Stimulated activated CD4-positive, alpha-beta T cell treated with anti-CD3 and anti-CD28 coated beads, Interleukin-15, amount 100 ng/mL, for 24 hours (primary cell): ENCODE results near the gene KLK11.

Experiments used
- DNase-seq: peaks from one replicate; pipeline ENCODE4 v3.0.0-alpha.2; 2020

KLK11 gene

GRCh38 chr19:51026554-51026831 is at the start of gene KLK11:
KLK11 (minus strand) TSS chr19:51026616; CDS start chr19:51025631, 985 bp downstream.
- DNase-seq = no peak

GRCh38 chr19:51075998-51076397 is 49.6 kb upstream of the KLK11 start:
- no peak for DNase-seq

GRCh38 chr19:51071095-51071405 is 44.6 kb upstream of the KLK11 start:
- DNase-seq = no peak

GRCh38 chr19:51070334-51071094 is 44.1 kb upstream of the KLK11 start:
- DNase-seq = no peak

GRCh38 chr19:51066393-51067186 is 40.2 kb upstream of the KLK11 start:
- DNase-seq = no peak

- DNase-seq = no peak
Observed at GRCh38 chr19:51065221-51065960, 39.0 kb upstream of the KLK11 start.

GRCh38 chr19:51064534-51065220 is 38.3 kb upstream of the KLK11 start, which contains the start of gene KLK13:
KLK13 (minus strand) TSS chr19:51065092; CDS start chr19:51065067, 25 bp downstream.
- peak; percentile 7 for DNase-seq

GRCh38 chr19:51063664-51064063 is 37.2 kb upstream of the KLK11 start:
- no peak for DNase-seq

GRCh38 chr19:51060973-51061372 is 34.6 kb upstream of the KLK11 start:
- no peak for DNase-seq

- no peak for DNase-seq
Observed at GRCh38 chr19:51060336-51060735, 33.9 kb upstream of the KLK11 start.

- DNase-seq = no peak
Observed at GRCh38 chr19:51059715-51060114, 33.3 kb upstream of the KLK11 start.

GRCh38 chr19:51055866-51056265 is 29.4 kb upstream of the KLK11 start:
- no peak for DNase-seq

- DNase-seq = no peak
Observed at GRCh38 chr19:51047031-51047335, 20.6 kb upstream of the KLK11 start.

- DNase-seq = no peak
Observed at GRCh38 chr19:51044327-51044726, 17.9 kb upstream of the KLK11 start.

GRCh38 chr19:51043497-51043896 is 17.1 kb upstream of the KLK11 start:
- DNase-seq = no peak

GRCh38 chr19:51040151-51040550 is 13.7 kb upstream of the KLK11 start:
- DNase-seq = no peak

GRCh38 chr19:51036519-51036918 is 10.1 kb upstream of the KLK11 start:
- no peak for DNase-seq

GRCh38 chr19:51034704-51035103 is 8.3 kb upstream of the KLK11 start, which contains the start of gene KLK12:
KLK12 (minus strand) TSS chr19:51035002; CDS start chr19:51034621, 381 bp downstream.
- no peak for DNase-seq

- no peak for DNase-seq
Observed at GRCh38 chr19:51031880-51032225, 5.4 kb upstream of the KLK11 start.

- DNase-seq = no peak
Observed at GRCh38 chr19:51031220-51031879, 4.9 kb upstream of the KLK11 start.

GRCh38 chr19:51030631-51031030 is 4.2 kb upstream of the KLK11 start:
- DNase-seq = no peak

- DNase-seq = no peak
Observed at GRCh38 chr19:51029718-51030117, 3.3 kb upstream of the KLK11 start.

- no peak for DNase-seq
Observed at GRCh38 chr19:51027873-51028272, 1.5 kb upstream of the KLK11 start.
